IMR-90 (cell line): ENCODE results near the gene MLLT3. TPM values are rescaled to one million over a fixed set of nuclear protein-coding genes. Genes with fewer than 3 reads are reported as not detected.

ENCODE experiments used
- ATAC-seq: fragments of 200-7000 bp; cut with Tn5 transposase; 2 replicates; pipeline ENCODE4 v1.9.1; 2020; ENCODE audit warnings: low read depth, mild to moderate bottlenecking, moderate library complexity
- BruUV-seq: library from RNA; stranded (reverse); fragments of 400-500 nt; replicated peaks from 2 replicates; lab custom pipeline; 2021; lab: Mats Ljungman, UMichigan
- CTCF ChIA-PET: fragments of 300-600 bp; formaldehyde crosslinking; extraction: SDS; loops from one replicate; lab custom pipeline; 2021; ENCODE audit warnings: antibody characterized with exemption; lab: Yijun Ruan, JAX
- POLR2A ChIA-PET: fragments of 300-600 bp; sonication (Branson Sonifier 250); formaldehyde crosslinking; loops from one replicate; lab custom pipeline; 2022; ENCODE audit warnings: antibody characterized with exemption; ENCODE audit not compliant: unreplicated experiment; lab: Charles Lee
- DNase-seq: peaks from one replicate; pipeline ENCODE4 v3.0.0; 2013
- H2AFZ ChIP-seq: replicated peaks from 2 replicates; pipeline ENCODE3; 2013; ENCODE audit warnings: low read length, mild to moderate bottlenecking; ENCODE audit not compliant: poor library complexity
- H2AK5ac ChIP-seq: 2 replicates; pipeline ENCODE4 v1.6.1; 2013; ENCODE audit warnings: low read depth, low read length, inconsistent platforms
- H2AK9ac ChIP-seq: replicated peaks from 2 replicates; pipeline ENCODE3; 2013; ENCODE audit warnings: mild to moderate bottlenecking, low read depth, low read length, moderate library complexity; ENCODE audit not compliant: poor library complexity
- H2BK120ac ChIP-seq: 2 replicates; pipeline ENCODE4 v1.6.1; 2013; ENCODE audit warnings: low read depth, low read length, inconsistent platforms
- H2BK15ac ChIP-seq: 3 replicates; pipeline ENCODE4 v1.6.1; 2013; ENCODE audit warnings: low read depth, low read length, inconsistent platforms
- H2BK20ac ChIP-seq: 2 replicates; pipeline ENCODE4 v1.6.1; 2013; ENCODE audit warnings: low read depth, mild to moderate bottlenecking, inconsistent platforms, low read length, moderate library complexity
- H2BK5ac ChIP-seq: 2 replicates; pipeline ENCODE4 v1.6.1; 2013; ENCODE audit warnings: mild to moderate bottlenecking, low read depth, low read length, inconsistent platforms; ENCODE audit not compliant: poor library complexity, severe bottlenecking
- H3K14ac ChIP-seq: replicated peaks from 2 replicates; pipeline ENCODE4 v1.6.1; 2013; ENCODE audit warnings: low read depth, low read length, inconsistent platforms
- H3K18ac ChIP-seq: 2 replicates; pipeline ENCODE4 v1.6.1; 2013; ENCODE audit warnings: low read depth, low read length, control low read depth
- H3K23ac ChIP-seq: 2 replicates; pipeline ENCODE4 v1.6.1; 2013; ENCODE audit warnings: low read depth, low read length, inconsistent platforms
- H3K27ac ChIP-seq: 2 replicates; pipeline ENCODE4 v1.5.1; 2013; ENCODE audit warnings: mild to moderate bottlenecking, control low read depth, low read length; ENCODE audit not compliant: insufficient read depth
- H3K27me3 ChIP-seq: 2 replicates; pipeline ENCODE4 v1.6.1; 2013; ENCODE audit warnings: low read length; ENCODE audit not compliant: control insufficient read depth, insufficient read depth
- H3K36me3 ChIP-seq: 2 replicates; pipeline ENCODE4 v1.6.1; 2013; ENCODE audit warnings: low read length, mixed read lengths; ENCODE audit not compliant: control insufficient read depth, insufficient read depth
- H3K4ac ChIP-seq: 2 replicates; pipeline ENCODE4 v1.6.1; 2013; ENCODE audit warnings: low read depth, low read length, inconsistent platforms
- H3K4me1 ChIP-seq: 2 replicates; pipeline ENCODE4 v1.6.1; 2013; ENCODE audit warnings: low read length, mixed read lengths; ENCODE audit not compliant: control insufficient read depth, insufficient read depth
- H3K4me2 ChIP-seq: 2 replicates; pipeline ENCODE4 v1.6.1; 2013; ENCODE audit warnings: low read depth, mild to moderate bottlenecking, control low read depth, low read length, moderate library complexity
- H3K4me3 ChIP-seq: 2 replicates; pipeline ENCODE4 v1.5.1; 2013; ENCODE audit warnings: low read depth, mild to moderate bottlenecking, control low read depth, low read length, moderate library complexity; ENCODE audit not compliant: insufficient read depth
- H3K56ac ChIP-seq: 2 replicates; pipeline ENCODE4 v1.6.1; 2013; ENCODE audit warnings: low read length, inconsistent platforms; ENCODE audit not compliant: insufficient read depth; ENCODE audit errors: extremely low read depth
- H3K79me1 ChIP-seq, 2 experiments: 2 replicates each; pipeline ENCODE4 v1.6.1; 2013; ENCODE audit warnings: low read length in 2 of 2, inconsistent platforms in 1 of 2, low read depth in 1 of 2
- H3K9ac ChIP-seq: 2 replicates; pipeline ENCODE4 v1.6.1; 2013; ENCODE audit warnings: low read depth, low read length, control low read depth
- H3K9me1 ChIP-seq: 2 replicates; pipeline ENCODE4 v1.6.1; 2013; ENCODE audit warnings: low read length, inconsistent platforms; ENCODE audit not compliant: insufficient read depth
- H3K9me3 ChIP-seq: 2 replicates; pipeline ENCODE4 v1.6.1; 2013; ENCODE audit warnings: low read length; ENCODE audit not compliant: control insufficient read depth, insufficient read depth
- H4K20me1 ChIP-seq: 2 replicates; pipeline ENCODE4 v1.6.1; 2013; ENCODE audit warnings: low read length, inconsistent platforms; ENCODE audit not compliant: insufficient read depth
- H4K5ac ChIP-seq: 2 replicates; pipeline ENCODE4 v1.6.1; 2013; ENCODE audit warnings: mild to moderate bottlenecking, low read depth, low read length, control low read depth
- H4K8ac ChIP-seq, 2 experiments: 2 replicates each; pipeline ENCODE4 v1.6.1; 2013; ENCODE audit warnings: low read depth in 2 of 2, low read length in 2 of 2, control low read depth in 1 of 2, inconsistent platforms in 1 of 2
- H4K91ac ChIP-seq: 2 replicates; pipeline ENCODE4 v1.6.1; 2013; ENCODE audit warnings: low read depth, low read length, inconsistent platforms; ENCODE audit not compliant: insufficient read depth
- BHLHE40 ChIP-seq: fragments of 150-350 bp; IDR thresholded peaks from 2 replicates; pipeline ENCODE4 v1.6.1; 2016; ENCODE audit warnings: mild to moderate bottlenecking, low read depth, low read length
- CEBPB ChIP-seq: IDR thresholded peaks from 2 replicates; pipeline ENCODE4 v1.6.1; 2012; ENCODE audit warnings: low read depth, low read length, improper control_type of control experiment
- ELK1 ChIP-seq: fragments of 150-350 bp; IDR thresholded peaks from 2 replicates; pipeline ENCODE4 v1.6.1; 2016; ENCODE audit warnings: low read depth, mild to moderate bottlenecking, low read length, moderate library complexity, borderline replicate concordance
- FOS ChIP-seq: fragments of 150-350 bp; IDR thresholded peaks from 2 replicates; pipeline ENCODE4 v1.6.1; 2016; ENCODE audit warnings: low read depth, low read length
- MAFK ChIP-seq: IDR thresholded peaks from 2 replicates; pipeline ENCODE4 v1.6.1; 2012; ENCODE audit warnings: low read depth, low read length, improper control_type of control experiment
- MXI1 ChIP-seq: IDR thresholded peaks from 2 replicates; pipeline ENCODE4 v1.6.1; 2012; ENCODE audit warnings: low read depth, mild to moderate bottlenecking, low read length, moderate library complexity, borderline replicate concordance
- POLR2A ChIP-seq: IDR thresholded peaks from 2 replicates; pipeline ENCODE4 v1.6.1; 2012; ENCODE audit warnings: mild to moderate bottlenecking, low read depth, low read length
- RAD21 ChIP-seq: IDR thresholded peaks from 2 replicates; pipeline ENCODE4 v1.6.1; 2012; ENCODE audit warnings: low read length, improper control_type of control experiment
- RCOR1 ChIP-seq: IDR thresholded peaks from 2 replicates; pipeline ENCODE4 v1.6.1; 2012; ENCODE audit warnings: mild to moderate bottlenecking, low read length, improper control_type of control experiment; ENCODE audit not compliant: insufficient replicate concordance
- RFX5 ChIP-seq: IDR thresholded peaks from 2 replicates; pipeline ENCODE4 v1.8.0; 2012; ENCODE audit warnings: low read depth, mild to moderate bottlenecking, low read length, moderate library complexity
- SMC3 ChIP-seq: fragments of 150-350 bp; IDR thresholded peaks from 2 replicates; pipeline ENCODE4 v1.6.1; 2016; ENCODE audit warnings: low read depth, mild to moderate bottlenecking, antibody characterized with exemption, low read length, moderate library complexity
- WGBS, 2 experiments: methylation state at CpG; one replicate each; pipeline versions ENCODE4 v1.1.5 to v1.1.7; 2013; ENCODE audit warnings: missing lambda C conversion rate in 2 of 2; ENCODE audit not compliant: insufficient read length in 1 of 2; ENCODE audit errors: extremely low coverage in 2 of 2; 5-methylcytosine and 5-hydroxymethylcytosine counted together
- dilution Hi-C: fragments of 300-500 bp; cut with HindIII; formaldehyde crosslinking; loops from one replicate; pipeline ENCODE4 v1.14.3; 2018; ENCODE audit warnings: low sequenced_read_pairs; ENCODE audit not compliant: unreplicated experiment
- in situ Hi-C: fragments of 300-500 bp; cut with MboI; formaldehyde crosslinking; loops from 3 replicates; pipeline ENCODE4 v1.14.3; 2019; ENCODE audit warnings: low sequenced_read_pairs, inconsistent platforms, mixed read lengths
- intact Hi-C: fragments of 100-400 bp; cut with micrococcal nuclease; formaldehyde crosslinking; loops from 2 replicates; pipeline ENCODE4 v1.10.0; 2022
- polyA plus RNA-seq, 3 experiments: library from polyadenylated mRNA; depleted of rRNA; stranded (reverse); fragments of >200 nt; gene quantifications; 2 replicates each; pipeline ENCODE4 v1.2.3, GENCODE V29; 2012; ENCODE audit warnings: low replicate concordance in 1 of 3
- total RNA-seq: library from RNA; depleted of rRNA; stranded (reverse); fragments of >200 nt; gene quantifications from 2 replicates; pipeline ENCODE4 v1.2.3, GENCODE V29; 2012

MLLT3 gene
- total and polyA plus RNA-seq, 2 of the 4 experiments (the other 2 are of a cell fraction), result 10.4 to 21.1 TPM

GRCh38 chr9:20313415-20313814, 308.9 kb downstream of the MLLT3 start:
- H3K14ac ChIP-seq, result no peak overlapping the region
- H3K9ac ChIP-seq, result no peak overlapping the region
- H3K18ac ChIP-seq, result no peak overlapping the region
- H3K56ac ChIP-seq, result no peak overlapping the region
- no peak overlapping the region for H3K27ac ChIP-seq
- no TSS peak for BruUV-seq
- no peak overlapping the region for H2AK9ac ChIP-seq
- ATAC-seq (no peak), DNase-seq (no peak)
- TF ChIP-seq MAFK (no peak), BHLHE40 (no peak), FOS (no peak), MXI1 (no peak), CEBPB (no peak), RFX5 (no peak), POLR2A (no peak), SMC3 (no peak), RAD21 (no peak), RCOR1 (no peak), ELK1 (no peak)
- H2BK20ac ChIP-seq, result no peak overlapping the region
- no peak overlapping the region for H2BK15ac ChIP-seq
- intact Hi-C loops, result no loop called here
- in situ Hi-C loops, result no loop called here
- no peak overlapping the region for H3K4me2 ChIP-seq
- H3K4me3 ChIP-seq, result no peak overlapping the region
- no peaks in the 10 kb centered on the region for H3K36me3 ChIP-seq
- H3K9me1 ChIP-seq, result no peaks in the 10 kb centered on the region; the same call in 1 of the 2 replicates
- no peak overlapping the region for H3K4ac ChIP-seq
- no CpG with 5 or more reads among the region's 1 CpG for WGBS, 2 experiments
- H2BK5ac ChIP-seq, result no peak overlapping the region
- H3K27me3 ChIP-seq, result no peaks in the 10 kb centered on the region
- dilution Hi-C loops, result no loop called here
- H3K4me1 ChIP-seq, result peaks cover 10% of the 10 kb centered on the region
- H4K8ac ChIP-seq, result no peak overlapping the region
- H3K79me1 ChIP-seq, result no peaks in the 10 kb centered on the region
- H4K20me1 ChIP-seq, result no peaks in the 10 kb centered on the region
- H3K23ac ChIP-seq, result no peak overlapping the region
- H4K5ac ChIP-seq, result no peak overlapping the region
- ChIA-PET POLR2A (no interaction called here), CTCF (interaction anchor here (0.7 kb wide), 1 partner anchor 1084 kb away, joined by 3 read pairs; no protein-coding TSS in a partner anchor)
- no peak overlapping the region for H2AK5ac ChIP-seq
- no peak overlapping the region for H2BK120ac ChIP-seq
- H4K91ac ChIP-seq, result no peak overlapping the region
- H2AFZ ChIP-seq, result no peak overlapping the region
- H3K9me3 ChIP-seq, result no peaks in the 10 kb centered on the region
